Left kidney (tissue), 2 donors: ENCODE data around the gene SAMD8. TPM values are rescaled to one million over a fixed set of nuclear protein-coding genes. Genes with fewer than 3 reads are reported as not detected.
"Not testable (repeated sequence)": the region's sequence is repeated elsewhere in the genome, so short reads cannot be mapped to it uniquely, and the experiment has no call there.

Experiments used
- DNase-seq: peaks from one replicate; pipeline ENCODE4 v3.0.0-alpha.2; 2013
- polyA plus RNA-seq: library from polyadenylated mRNA; unstranded; fragments of 120-200 nt; gene quantifications from one replicate; pipeline ENCODE4 v1.2.1, GENCODE V29; 2013; ENCODE audit not compliant: insufficient read length

The SAMD8 gene
- polyA plus RNA-seq, 1 donor: 16.0 TPM

DNA sequence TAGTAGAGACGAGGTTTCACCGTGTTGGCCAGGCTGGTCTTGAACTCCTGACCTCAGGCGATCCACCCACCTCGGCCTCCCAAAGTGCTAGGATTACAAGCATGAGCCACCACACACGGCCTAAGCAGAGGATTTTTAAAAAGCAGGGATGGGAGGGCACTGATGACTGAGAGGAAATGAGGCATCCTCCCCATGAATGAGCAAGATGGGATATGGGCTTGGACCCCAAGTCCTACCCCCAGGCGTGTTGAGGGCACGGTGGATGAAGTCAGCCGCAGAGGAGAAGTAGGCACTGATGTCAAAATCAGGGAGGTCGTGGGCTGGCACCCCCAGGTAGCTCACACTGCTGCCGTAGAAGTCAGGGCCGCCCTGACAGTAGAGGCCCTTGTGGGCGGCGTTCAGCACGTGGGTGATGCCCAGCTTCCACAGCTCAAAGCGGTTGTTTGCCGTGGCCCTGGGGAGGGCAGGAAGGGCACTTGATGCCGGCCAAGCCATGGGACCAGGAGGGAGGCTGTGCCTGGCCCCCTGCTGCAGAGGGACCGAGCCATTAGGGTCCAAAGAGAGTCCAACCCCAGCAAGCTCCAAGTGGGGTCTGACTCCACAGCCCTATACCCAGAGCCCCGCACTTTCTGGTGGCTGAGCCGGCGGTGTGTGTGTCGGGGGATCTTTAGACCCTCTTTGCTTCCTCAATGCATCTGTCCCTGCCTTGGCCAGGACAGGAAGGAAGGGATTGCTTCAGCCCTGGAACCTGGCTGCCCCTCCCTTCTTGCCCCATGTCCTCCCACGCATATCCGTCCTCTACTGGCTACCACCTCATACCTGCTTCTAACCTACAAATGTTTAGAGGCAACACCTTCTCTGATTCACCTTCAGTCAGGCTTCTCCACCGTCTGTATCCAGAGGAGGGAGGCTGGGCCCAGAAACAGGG, 3.4 kb upstream of the SAMD8 start:
- DNase-seq: no peak

DNA sequence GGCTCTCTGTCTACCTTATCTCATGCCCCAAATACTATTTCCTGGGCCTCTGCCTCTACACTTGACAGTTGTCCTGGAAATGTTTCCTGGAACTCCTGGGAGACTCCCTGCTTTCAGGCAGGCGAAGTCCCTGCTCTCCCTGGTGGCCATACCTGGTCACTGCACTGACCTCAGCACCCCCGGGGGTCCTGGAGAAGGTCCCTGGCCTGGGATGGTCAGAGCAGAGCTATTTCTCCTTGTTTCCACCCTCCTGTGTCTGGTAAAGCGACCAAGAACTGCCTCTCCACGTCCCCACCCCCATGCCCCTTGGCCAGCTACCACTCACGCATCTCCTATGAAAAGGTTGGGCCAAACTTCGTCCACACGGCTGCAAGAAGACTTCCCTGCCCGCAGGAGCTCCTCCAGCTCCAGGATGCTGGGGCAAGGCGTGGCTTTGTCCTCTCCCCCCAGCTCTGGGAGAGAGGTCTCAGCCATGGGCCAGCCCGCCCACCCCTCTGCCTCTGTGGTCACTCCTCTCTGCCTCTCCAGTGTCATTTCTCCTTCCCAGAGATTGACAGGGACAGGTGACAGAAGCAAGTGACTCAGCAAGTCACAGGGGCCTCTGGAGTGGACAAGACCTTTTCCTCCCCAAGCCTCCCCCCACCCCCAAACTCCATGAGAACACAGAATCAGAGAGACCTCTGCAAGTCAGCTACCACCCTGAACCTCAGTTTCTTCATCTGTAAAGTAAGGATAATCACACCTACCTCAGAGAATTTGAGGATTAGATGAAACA, 2.6 kb upstream of the SAMD8 start:
- no peak for DNase-seq

- no peak for DNase-seq
Measured at GRCh38 chr10:75109459-75109778, 2.0 kb upstream of the SAMD8 start.

DNA sequence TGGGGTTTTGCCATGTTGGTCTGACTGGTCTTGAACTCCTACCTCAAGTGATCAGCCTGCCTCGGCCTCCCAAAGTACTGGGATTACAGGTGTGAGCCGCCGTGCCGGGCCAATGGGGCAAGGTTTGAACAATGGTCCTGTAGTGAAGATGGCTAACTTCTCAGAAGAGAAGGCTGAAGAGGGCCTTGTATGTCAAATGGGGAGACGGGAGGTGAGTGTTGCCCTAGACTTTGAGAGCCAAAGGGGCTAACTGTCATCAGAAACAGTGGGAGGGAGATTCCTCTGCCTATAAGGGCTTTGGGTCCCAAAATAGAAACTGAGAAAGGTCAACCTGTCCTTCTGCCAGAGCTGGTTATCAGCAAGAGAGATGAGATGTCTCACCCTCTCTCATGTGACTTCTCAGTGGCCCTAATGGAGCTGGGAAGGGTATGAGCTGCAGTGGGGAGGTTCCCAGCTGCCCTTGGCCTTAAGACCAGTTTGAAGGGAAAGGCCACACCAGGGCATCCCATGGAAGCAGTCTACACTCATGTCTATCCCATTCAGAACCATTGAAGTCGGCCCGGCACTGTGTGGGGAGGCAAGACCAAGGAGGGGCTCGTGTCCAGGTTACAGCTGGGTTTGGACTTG, 1.3 kb upstream of the SAMD8 start:
- DNase-seq: no peak

GRCh38 chr10:75111907-75112679, 637 bp downstream of the SAMD8 start:
- DNase-seq: no peak

DNA sequence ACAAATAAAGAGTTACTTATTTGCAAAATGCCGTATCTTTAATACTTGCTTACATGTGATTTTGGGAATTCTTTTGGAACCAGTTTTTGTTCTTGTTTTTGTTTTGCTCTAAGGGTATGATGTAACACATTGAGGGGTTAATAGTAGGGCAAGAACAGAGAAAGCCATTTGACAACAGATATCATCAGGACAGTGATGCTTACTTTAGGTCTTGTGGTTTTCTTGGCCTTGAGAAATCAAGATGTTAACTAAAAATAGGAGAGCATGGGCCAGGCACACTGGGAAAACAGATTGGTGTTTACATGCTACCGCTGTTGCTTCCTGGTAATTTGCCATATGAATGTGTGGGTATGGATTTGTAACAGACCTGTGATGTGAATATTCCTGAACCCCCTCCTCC, 3.7 kb downstream of the SAMD8 start:
- DNase-seq: no peak

- DNase-seq: not testable (repeated sequence)
Measured at GRCh38 chr10:75116941-75117775, 5.7 kb downstream of the SAMD8 start.

DNA sequence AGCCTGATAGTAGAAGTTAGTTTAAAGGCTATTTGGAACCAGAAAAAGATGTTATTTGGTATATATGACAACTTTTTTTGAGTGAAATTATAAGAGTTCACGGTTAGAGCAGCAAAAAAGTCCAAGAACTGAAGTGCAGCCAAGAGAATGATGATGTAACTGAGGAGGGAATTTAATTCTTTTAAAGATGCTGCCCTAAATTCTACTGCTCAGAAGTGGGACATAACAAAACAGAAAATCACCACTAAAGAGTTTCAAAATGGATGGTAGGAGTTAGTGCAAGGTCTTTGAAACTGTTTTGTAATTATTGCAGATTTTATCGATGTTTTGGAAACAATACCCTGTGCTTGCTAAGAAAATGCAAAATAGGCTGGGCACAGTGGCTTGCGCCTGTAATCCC, 6.5 kb downstream of the SAMD8 start:
- DNase-seq: no peak

- DNase-seq: not testable (repeated sequence)
Measured at GRCh38 chr10:75119444-75120066, 8.1 kb downstream of the SAMD8 start.

GRCh38 chr10:75121322-75121721, 9.9 kb downstream of the SAMD8 start:
- DNase-seq: no peak

- no peak for DNase-seq
Measured at GRCh38 chr10:75122505-75122904, 11.0 kb downstream of the SAMD8 start.

DNA sequence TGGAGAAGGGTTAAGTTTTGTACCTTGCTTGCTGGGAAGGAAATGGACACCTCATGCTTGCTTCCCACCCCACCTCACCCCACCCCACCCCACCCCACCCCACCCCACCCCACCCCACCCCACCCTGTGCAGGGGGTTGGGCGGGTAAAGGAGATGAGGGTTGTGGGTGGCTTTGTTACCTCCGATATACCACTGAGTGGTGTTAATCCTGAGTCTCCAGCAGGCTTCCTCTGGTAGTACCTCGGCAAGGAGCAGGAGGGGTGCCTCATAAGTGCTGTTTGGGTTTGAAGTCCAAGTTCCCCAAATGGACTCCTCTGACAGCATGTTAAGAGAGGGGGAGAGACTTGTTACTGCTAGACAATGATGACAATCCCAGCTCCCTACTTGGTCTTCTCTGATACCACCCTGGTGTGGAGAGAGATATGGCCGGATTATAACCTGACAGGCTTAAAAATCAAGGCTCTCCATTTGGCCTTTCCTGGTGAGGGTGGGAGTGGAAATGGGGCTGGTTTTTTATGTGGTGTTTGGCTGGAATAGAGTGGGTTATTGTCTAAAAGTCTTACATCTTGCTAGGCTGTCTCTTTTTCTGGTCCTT, 11.7 kb downstream of the SAMD8 start:
- DNase-seq: no peak

DNA sequence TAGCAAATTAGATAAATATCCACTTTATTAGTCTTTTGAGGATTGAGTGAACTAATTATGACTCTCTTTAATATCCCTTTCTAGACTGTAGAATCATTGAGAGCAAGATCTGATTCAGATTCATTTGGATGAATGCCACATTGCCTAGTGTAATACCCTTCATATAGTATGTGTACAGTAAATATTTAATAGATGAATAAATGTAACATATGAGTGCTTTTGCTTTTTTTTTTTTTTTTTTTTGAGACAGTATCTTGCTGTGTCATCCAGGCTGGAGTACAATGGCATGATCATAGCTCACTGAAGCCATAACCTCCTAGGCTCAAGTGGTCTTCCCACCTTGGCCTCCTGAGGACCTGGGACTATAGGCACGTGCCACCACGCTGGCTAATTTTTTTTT, 14.8 kb downstream of the SAMD8 start:
- no peak for DNase-seq

- DNase-seq: no peak
Measured at GRCh38 chr10:75127471-75127870, 16.0 kb downstream of the SAMD8 start.

DNA sequence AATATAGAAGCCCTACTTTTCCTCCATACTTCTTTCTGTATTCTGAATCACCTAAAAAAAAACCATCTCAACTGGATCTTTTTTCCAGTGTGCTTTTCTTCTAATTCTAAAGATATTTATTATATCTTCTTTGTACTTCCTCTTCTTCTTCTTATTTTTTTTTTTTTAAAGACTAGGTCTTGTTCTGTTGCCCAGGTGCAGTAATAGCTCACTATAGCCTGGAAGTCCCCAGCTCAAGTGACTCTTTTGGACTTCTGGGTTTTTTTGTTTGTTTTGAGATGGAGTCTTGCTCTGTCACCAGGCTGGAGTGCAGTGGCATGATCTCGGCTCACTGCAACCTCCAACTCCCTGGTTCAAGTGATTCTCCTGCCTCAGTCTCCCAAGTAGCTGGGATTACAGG, 17.5 kb downstream of the SAMD8 start:
- DNase-seq: not testable (repeated sequence)

GRCh38 chr10:75129537-75129936, 18.1 kb downstream of the SAMD8 start:
- DNase-seq: no peak

- DNase-seq: not testable (repeated sequence)
Measured at GRCh38 chr10:75133701-75134100, 22.2 kb downstream of the SAMD8 start.

DNA sequence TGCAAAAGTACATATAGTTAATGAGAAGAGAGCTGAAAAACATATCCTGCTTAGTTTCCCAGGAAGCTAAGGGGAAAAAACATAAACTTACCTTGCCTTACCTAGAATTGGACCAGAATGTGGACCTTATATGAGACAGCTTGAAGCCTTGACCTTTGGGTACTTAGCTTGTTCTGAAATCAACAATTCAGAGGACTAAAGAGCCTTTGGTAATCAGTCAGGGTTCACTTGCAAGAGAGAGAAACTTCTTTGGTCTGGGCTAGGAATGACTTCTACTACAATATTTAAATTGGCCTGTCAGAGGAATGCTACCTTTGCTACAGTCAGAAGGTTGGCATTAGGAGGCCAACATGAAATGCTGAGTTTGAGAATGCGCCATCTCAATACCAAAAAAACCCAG, 24.9 kb downstream of the SAMD8 start:
- no peak for DNase-seq

DNA sequence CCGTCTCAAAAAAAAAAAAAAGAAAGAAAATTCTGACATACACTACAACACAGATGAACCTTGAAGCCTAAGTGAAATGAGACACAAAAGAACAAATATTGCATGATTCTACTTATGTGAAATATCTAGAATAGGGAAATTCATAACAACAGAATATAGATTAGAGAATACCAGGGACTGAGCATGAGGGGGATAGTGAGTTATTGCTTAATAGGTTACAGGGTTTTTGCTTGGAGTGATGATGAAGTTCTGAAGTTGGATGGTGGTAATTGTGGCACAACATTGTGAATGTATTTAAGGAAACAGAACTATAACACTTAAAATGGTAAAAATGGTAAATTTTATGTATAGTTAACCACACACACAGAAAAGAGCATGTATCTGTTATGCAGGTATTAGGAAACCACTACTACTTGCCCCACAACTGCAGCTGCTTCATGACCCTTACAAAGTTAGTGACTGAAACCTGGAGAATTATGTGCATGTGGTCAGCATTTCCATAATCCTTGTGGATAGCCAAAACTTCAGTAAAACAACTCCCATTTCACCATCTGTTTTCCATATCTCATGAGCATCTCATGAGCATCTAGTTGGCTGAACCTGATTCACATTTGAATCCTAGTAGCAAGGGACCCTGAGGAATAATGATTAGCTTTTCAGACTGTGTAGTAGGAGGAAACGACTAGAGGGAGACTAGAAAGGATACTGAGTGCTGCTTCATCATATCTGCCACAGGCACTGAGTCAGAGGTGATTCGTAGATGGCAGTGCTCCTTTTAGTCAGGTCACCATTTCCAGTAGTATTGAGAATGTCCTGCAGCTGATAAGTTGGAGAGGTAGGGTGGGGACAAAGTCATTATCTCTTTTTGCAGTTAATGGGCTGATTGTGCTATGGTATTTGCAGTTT, 26.3 kb downstream of the SAMD8 start:
- no peak for DNase-seq
